ENCODE results near the gene CCDC187.
A peak's percentile ranks its signal among the peaks of the same experiment; 100 is the strongest.

CCDC187 gene

GRCh38 chr9:136251264-136252115, 52.4 kb downstream of the CCDC187 start:
- no peak for DNase-seq

GRCh38 chr9:136250676-136251075, 53.2 kb downstream of the CCDC187 start:
- no peak for DNase-seq

GRCh38 chr9:136249877-136250559, 53.9 kb downstream of the CCDC187 start:
- DNase-seq = no peak

GRCh38 chr9:136248951-136249876, 54.7 kb downstream of the CCDC187 start:
- DNase-seq = no peak

- DNase-seq = no peak
Observed at GRCh38 chr9:136247947-136248637, 55.8 kb downstream of the CCDC187 start.

- no peak for DNase-seq
Observed at GRCh38 chr9:136247551-136247916, 56.4 kb downstream of the CCDC187 start.

GRCh38 chr9:136246849-136247550, 56.9 kb downstream of the CCDC187 start:
- DNase-seq = no peak

GRCh38 chr9:136245219-136246150, 58.4 kb downstream of the CCDC187 start, which contains the start of gene QSOX2:
Gene QSOX2, minus strand, starts transcription at chr9:136245812. Its CDS starts 9 bp downstream, at chr9:136245803.
- peak; percentile 85 for DNase-seq

GRCh38 chr9:136244969-136245218, 59.0 kb downstream of the CCDC187 start:
- no peak for DNase-seq

GRCh38 chr9:136244122-136244968, 59.5 kb downstream of the CCDC187 start:
- peak; percentile 49 for DNase-seq

GRCh38 chr9:136243631-136244030, 60.3 kb downstream of the CCDC187 start:
- no peak for DNase-seq

GRCh38 chr9:136242918-136243525, 60.9 kb downstream of the CCDC187 start:
- DNase-seq = no peak

- DNase-seq = no peak
Observed at GRCh38 chr9:136242248-136242647, 61.6 kb downstream of the CCDC187 start.

GRCh38 chr9:136241542-136241941, 62.4 kb downstream of the CCDC187 start:
- no peak for DNase-seq

- DNase-seq = no peak
Observed at GRCh38 chr9:136240941-136241340, 63.0 kb downstream of the CCDC187 start.

GRCh38 chr9:136239983-136240330, 63.9 kb downstream of the CCDC187 start:
- DNase-seq = no peak

GRCh38 chr9:136239135-136239982, 64.5 kb downstream of the CCDC187 start:
- no peak for DNase-seq

GRCh38 chr9:136238342-136238732, 65.6 kb downstream of the CCDC187 start:
- no peak for DNase-seq

All from activated CD4-positive, CD25-positive, alpha-beta regulatory T cell treated with anti-CD3 and anti-CD28 coated beads, Interleukin-2, amount 50 U/mL, for 72 hours (primary cell).